ENCODE data around the gene SEC14L6. TPM values are rescaled to one million over a fixed set of nuclear protein-coding genes. Genes with fewer than 3 reads are reported as not detected.
"Not testable (repeated sequence)": the region's sequence is repeated elsewhere in the genome, so short reads cannot be mapped to it uniquely, and the experiment has no call there.

Gene SEC14L6
- total RNA-seq, 4 donors from 2014 or later = 0.21 to 3.3 (median 0.94) TPM

- H3K36me3 ChIP-seq = peaks cover 0 to 6% (median 0%) of the 10 kb centered on the region in 3 donors
- H3K9me3 ChIP-seq = no peaks in the 10 kb centered on the region
- 57 to 67% methylated on average over 8 to 10 of the region's 10 CpGs for WGBS, 2 donors
- TF ChIP-seq EP300 (IDR thresholded peaks at IDR 0.05) (no peak), POLR2A (IDR thresholded peaks at IDR 0.05) (no peak), CTCF (IDR thresholded peaks at IDR 0.05) (no peak)
- no peak overlapping the region for H3K4me3 ChIP-seq
- H3K27ac ChIP-seq = no peak overlapping the region
- no peaks in the 10 kb centered on the region for H3K4me1 ChIP-seq
- no peaks in the 10 kb centered on the region for H3K27me3 ChIP-seq
- DNase-seq (ENCODE audit: low spot score in 2 of 2) = no peak
These were observed 15.1 kb upstream of the SEC14L6 start for GRCh38 chr22:30561402-30562189.

GRCh38 chr22:30560643-30561202 is 14.2 kb upstream of the SEC14L6 start:
- peaks cover 0 to 15% (median 0%) of the 10 kb centered on the region in 3 donors for H3K36me3 ChIP-seq
- WGBS, 2 donors = 87 to 88% methylated on average over 11 of the region's 11 CpGs
- not testable (repeated sequence) for H3K4me3 ChIP-seq

GRCh38 chr22:30559889-30560288 is 13.3 kb upstream of the SEC14L6 start:
- Histone ChIP-seq H3K4me1 (no peaks in the 10 kb centered on the region), H3K4me3 (no peak overlapping the region), H3K27me3 (no peaks in the 10 kb centered on the region), H3K27ac (no peak overlapping the region), H3K36me3 (peaks cover 0 to 23% (median 0%) of the 10 kb centered on the region in 3 donors), H3K9me3 (no peaks in the 10 kb centered on the region)
- DNase-seq (ENCODE audit: low spot score in 2 of 2) = no peak
- WGBS, 2 donors = 68 to 74% methylated on average over 6 of the region's 6 CpGs
- TF ChIP-seq EP300 (IDR thresholded peaks at IDR 0.05) (no peak), POLR2A (IDR thresholded peaks at IDR 0.05) (no peak), CTCF (IDR thresholded peaks at IDR 0.05) (no peak)

More at GRCh38 chr22:30560643-30561202, 14.2 kb upstream of the SEC14L6 start:
- DNase-seq (ENCODE audit: low spot score in 2 of 2); H3K4me1 ChIP-seq; H3K9me3 ChIP-seq; H3K27me3 ChIP-seq; H3K27ac ChIP-seq: not testable (repeated sequence)

DNA sequence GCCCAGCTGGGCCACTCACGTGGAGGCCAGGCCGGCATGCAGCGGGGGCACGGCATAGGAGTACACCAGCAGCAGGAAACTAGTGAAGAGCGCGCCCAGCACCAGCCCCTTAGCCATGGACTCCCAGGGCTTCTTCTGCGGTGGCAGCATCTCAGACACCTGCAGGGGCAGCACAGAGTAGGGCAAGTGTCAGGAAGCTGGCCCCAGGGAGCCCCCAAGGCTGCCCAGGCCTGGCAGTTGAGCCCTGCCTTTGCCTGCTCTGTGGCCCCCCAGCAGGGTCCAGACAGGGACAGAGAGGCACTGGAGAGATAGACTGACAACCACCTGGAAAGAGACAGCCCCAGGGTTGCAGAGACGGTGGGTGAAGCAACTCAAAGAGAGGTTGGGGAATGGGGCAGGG is 10.7 kb upstream of the SEC14L6 start:
- Histone ChIP-seq H3K27me3 (no peaks in the 10 kb centered on the region), H3K9me3 (no peaks in the 10 kb centered on the region), H3K4me3 (no peak overlapping the region), H3K27ac (no peak overlapping the region), H3K36me3 (peaks cover 0 to 35% (median 0%) of the 10 kb centered on the region in 3 donors), H3K4me1 (no peaks in the 10 kb centered on the region)
- no peak for TF ChIP-seq POLR2A (IDR thresholded peaks at IDR 0.05)
- no peak for TF ChIP-seq EP300 (IDR thresholded peaks at IDR 0.05)
- no peak for TF ChIP-seq CTCF (IDR thresholded peaks at IDR 0.05)
- WGBS, 2 donors = 48 to 67% methylated on average over 3 to 8 of the region's 8 CpGs
- DNase-seq (ENCODE audit: low spot score in 2 of 2) = no peak

- H3K36me3 ChIP-seq = peaks cover 0 to 35% (median 0%) of the 10 kb centered on the region in 3 donors
- no peaks in the 10 kb centered on the region for H3K27me3 ChIP-seq
- H3K4me3 ChIP-seq = no peak overlapping the region
- no peak for DNase-seq (ENCODE audit: low spot score in 2 of 2)
- H3K4me1 ChIP-seq = no peaks in the 10 kb centered on the region
- TF ChIP-seq POLR2A (IDR thresholded peaks at IDR 0.05) (no peak), EP300 (IDR thresholded peaks at IDR 0.05) (no peak), CTCF (IDR thresholded peaks at IDR 0.05) (no peak)
- WGBS, 2 donors = 54 to 73% methylated on average over 6 of the region's 6 CpGs
- H3K9me3 ChIP-seq = no peaks in the 10 kb centered on the region
- H3K27ac ChIP-seq = no peak overlapping the region
These were observed 9.8 kb upstream of the SEC14L6 start for GRCh38 chr22:30556388-30556787.
